PC-9 (cell line): ENCODE results near the gene C1QTNF7. TPM values are rescaled to one million over a fixed set of nuclear protein-coding genes. Genes with fewer than 3 reads are reported as not detected.

ENCODE experiments used
- BruUV-seq: library from RNA; stranded (reverse); fragments of 400-500 nt; replicated peaks from 2 replicates; lab custom pipeline; 2021; lab: Mats Ljungman, UMichigan
- CTCF ChIA-PET: fragments of 300-600 bp; sonication (Branson Sonifier 250); formaldehyde crosslinking; loops from one replicate; lab custom pipeline; 2022; ENCODE audit warnings: antibody characterized with exemption; lab: Charles Lee
- POLR2A ChIA-PET: fragments of 300-600 bp; sonication (Branson Sonifier 250); formaldehyde crosslinking; loops from one replicate; lab custom pipeline; 2022; ENCODE audit warnings: antibody characterized with exemption; ENCODE audit not compliant: unreplicated experiment; lab: Charles Lee
- DNase-seq, 2 experiments: peaks; one replicate each; pipeline versions ENCODE4 v3.0.0 to v3.0.0-alpha.2; 2015 to 2022; ENCODE audit warnings: mixed read lengths in 1 of 2
- H2AFZ ChIP-seq: fragments of 200-600 bp; sonication (generic); 2 replicates; pipeline ENCODE4 v1.8.1; 2017; ENCODE audit warnings: antibody characterized with exemption
- H3F3A ChIP-seq: fragments of 200-600 bp; sonication (generic); 2 replicates; pipeline ENCODE4 v1.8.1; 2017; ENCODE audit warnings: antibody characterized with exemption, mild to moderate bottlenecking, low read depth; ENCODE audit not compliant: insufficient read depth
- H3K27ac ChIP-seq: fragments of 200-600 bp; sonication (generic); 2 replicates; pipeline ENCODE4 v1.6.1; 2016; ENCODE audit warnings: mixed run types
- H3K27me3 ChIP-seq: fragments of 200-600 bp; sonication (generic); 2 replicates; pipeline ENCODE4 v1.6.1; 2016; ENCODE audit warnings: low read depth, mixed run types; ENCODE audit not compliant: insufficient read depth
- H3K36me3 ChIP-seq: fragments of 200-600 bp; sonication (generic); 2 replicates; pipeline ENCODE4 v1.6.1; 2016; ENCODE audit warnings: low read depth, mixed run types
- H3K4me1 ChIP-seq: fragments of 200-600 bp; sonication (generic); replicated peaks from 2 replicates; pipeline ENCODE4 v1.6.1; 2016; ENCODE audit warnings: mixed run types; ENCODE audit not compliant: insufficient read depth
- H3K4me2 ChIP-seq: fragments of 200-600 bp; sonication (generic); 2 replicates; pipeline ENCODE4 v1.6.1; 2017; ENCODE audit warnings: mixed run types
- H3K4me3 ChIP-seq: fragments of 200-600 bp; sonication (generic); 2 replicates; pipeline ENCODE4 v1.6.1; 2016; ENCODE audit warnings: mixed run types
- H3K79me2 ChIP-seq: fragments of 200-600 bp; sonication (generic); 2 replicates; pipeline ENCODE4 v1.6.1; 2017; ENCODE audit warnings: low read depth, mixed run types
- H3K9me2 ChIP-seq: fragments of 200-600 bp; sonication (generic); 2 replicates; pipeline ENCODE4 v1.8.1; 2017; ENCODE audit warnings: mild to moderate bottlenecking; ENCODE audit not compliant: insufficient read depth
- H3K9me3 ChIP-seq: fragments of 200-600 bp; sonication (generic); 2 replicates; pipeline ENCODE4 v1.8.1; 2016; ENCODE audit warnings: low read depth; ENCODE audit not compliant: insufficient read depth
- H4K20me1 ChIP-seq: fragments of 200-600 bp; sonication (generic); 2 replicates; pipeline ENCODE4 v1.8.1; 2017; ENCODE audit not compliant: insufficient read depth
- CTCF ChIP-seq: fragments of 200-600 bp; sonication (generic); conservative IDR thresholded peaks from 2 replicates; pipeline ENCODE4 v1.6.1; 2017; ENCODE audit warnings: mixed run types, antibody characterized with exemption, mild to moderate bottlenecking, moderate library complexity
- EZH2 ChIP-seq: fragments of 200-600 bp; sonication (generic); IDR thresholded peaks from 2 replicates; pipeline ENCODE4 v1.8.0; 2017; ENCODE audit warnings: antibody characterized with exemption, low read depth
- intact Hi-C: fragments of 100-400 bp; cut with micrococcal nuclease; formaldehyde crosslinking; loops from one replicate; pipeline ENCODE4 v1.10.0; 2022; ENCODE audit not compliant: unreplicated experiment
- total RNA-seq: library from RNA; stranded (reverse); gene quantifications from 2 replicates; pipeline ENCODE4 v1.2.3, GENCODE V29; 2021

Gene C1QTNF7
- total RNA-seq, 1 experiment from 2014 or later: not detected

GRCh38 chr4:15488658-15489470 is 61.0 kb downstream of the C1QTNF7 start:
- H3K9me2 ChIP-seq: no peaks in the 10 kb centered on the region
- DNase-seq: no peak
- H3F3A ChIP-seq: no peaks in the 10 kb centered on the region
- no peak overlapping the region for H3K27ac ChIP-seq
- H3K4me1 ChIP-seq: no peaks in the 10 kb centered on the region
- no peaks in the 10 kb centered on the region for H3K27me3 ChIP-seq
- TF ChIP-seq CTCF (no peak), EZH2 (no peak)
- no peaks in the 10 kb centered on the region for H3K36me3 ChIP-seq
- no peaks in the 10 kb centered on the region for H3K79me2 ChIP-seq
- POLR2A ChIA-PET: no interaction called here
- H4K20me1 ChIP-seq: no peaks in the 10 kb centered on the region
- H3K4me3 ChIP-seq: no peak overlapping the region
- intact Hi-C loops: no loop called here
- H2AFZ ChIP-seq: no peak overlapping the region
- H3K9me3 ChIP-seq: no peaks in the 10 kb centered on the region
- no TSS peak for BruUV-seq
- CTCF ChIA-PET: no interaction called here
- H3K4me2 ChIP-seq: no peak overlapping the region

GRCh38 chr4:15489551-15489950 is 61.7 kb downstream of the C1QTNF7 start:
- Histone ChIP-seq H3K4me3 (no peak overlapping the region), H3K4me2 (no peak overlapping the region), H3K79me2 (no peaks in the 10 kb centered on the region), H3K36me3 (no peaks in the 10 kb centered on the region), H3K9me2 (no peaks in the 10 kb centered on the region), H4K20me1 (no peaks in the 10 kb centered on the region), H3K9me3 (no peaks in the 10 kb centered on the region), H3K27ac (no peak overlapping the region), H3K27me3 (no peaks in the 10 kb centered on the region), H3F3A (no peaks in the 10 kb centered on the region), H3K4me1 (no peaks in the 10 kb centered on the region), H2AFZ (no peak overlapping the region)
- ChIA-PET POLR2A (no interaction called here), CTCF (no interaction called here)
- intact Hi-C loops: no loop called here
- DNase-seq: no peak
- no TSS peak for BruUV-seq
- TF ChIP-seq EZH2 (no peak), CTCF (no peak)

- Histone ChIP-seq H3K27ac (no peak overlapping the region), H3K79me2 (no peaks in the 10 kb centered on the region), H4K20me1 (no peaks in the 10 kb centered on the region), H3K9me2 (no peaks in the 10 kb centered on the region), H3F3A (no peaks in the 10 kb centered on the region), H2AFZ (no peak overlapping the region), H3K4me2 (no peak overlapping the region), H3K9me3 (no peaks in the 10 kb centered on the region), H3K4me3 (no peak overlapping the region), H3K4me1 (no peaks in the 10 kb centered on the region), H3K27me3 (no peaks in the 10 kb centered on the region), H3K36me3 (no peaks in the 10 kb centered on the region)
- CTCF ChIA-PET: no interaction called here
- BruUV-seq: no TSS peak
- no peak for TF ChIP-seq EZH2
- no peak for TF ChIP-seq CTCF
- POLR2A ChIA-PET: no interaction called here
- intact Hi-C loops: no loop called here
- DNase-seq: no peak
These were observed 65.6 kb downstream of the C1QTNF7 start for GRCh38 chr4:15493411-15493810.
